Measurements from ENCODE around the gene CIART.

Gene CIART

DNA sequence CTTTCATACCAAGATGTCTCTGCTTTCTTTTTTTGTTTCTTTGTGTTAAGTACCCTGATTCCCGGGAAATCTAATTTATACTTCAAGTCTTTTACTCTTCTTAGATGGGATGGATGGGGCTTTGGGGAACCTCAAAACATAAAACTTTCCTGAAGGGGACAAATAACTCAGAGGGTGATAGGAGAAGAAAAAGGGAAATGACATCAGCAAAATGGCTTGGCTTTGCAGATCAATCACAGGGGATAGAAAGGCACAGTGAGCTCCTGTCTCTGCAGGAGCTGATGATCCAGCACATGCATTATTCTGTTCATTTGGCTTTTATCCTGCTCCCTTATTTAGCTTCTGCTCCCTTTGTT lies 26.2 kb upstream of the CIART start:
- ATAC-seq, result peak; percentile 5
- TF ChIP-seq, protein P1, sequence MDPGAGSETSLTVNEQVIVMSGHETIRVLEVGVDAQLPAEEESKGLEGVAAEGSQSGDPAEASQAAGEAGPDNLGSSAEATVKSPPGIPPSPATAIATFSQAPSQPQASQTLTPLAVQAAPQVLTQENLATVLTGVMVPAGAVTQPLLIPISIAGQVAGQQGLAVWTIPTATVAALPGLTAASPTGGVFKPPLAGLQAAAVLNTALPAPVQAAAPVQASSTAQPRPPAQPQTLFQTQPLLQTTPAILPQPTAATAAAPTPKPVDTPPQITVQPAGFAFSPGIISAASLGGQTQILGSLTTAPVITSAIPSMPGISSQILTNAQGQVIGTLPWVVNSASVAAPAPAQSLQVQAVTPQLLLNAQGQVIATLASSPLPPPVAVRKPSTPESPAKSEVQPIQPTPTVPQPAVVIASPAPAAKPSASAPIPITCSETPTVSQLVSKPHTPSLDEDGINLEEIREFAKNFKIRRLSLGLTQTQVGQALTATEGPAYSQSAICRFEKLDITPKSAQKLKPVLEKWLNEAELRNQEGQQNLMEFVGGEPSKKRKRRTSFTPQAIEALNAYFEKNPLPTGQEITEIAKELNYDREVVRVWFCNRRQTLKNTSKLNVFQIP (CRISPR knock-in tag; IDR thresholded peaks at IDR 0.05; ENCODE audit: borderline replicate concordance, low read depth), result no peak
- TF ChIP-seq, protein P2, sequence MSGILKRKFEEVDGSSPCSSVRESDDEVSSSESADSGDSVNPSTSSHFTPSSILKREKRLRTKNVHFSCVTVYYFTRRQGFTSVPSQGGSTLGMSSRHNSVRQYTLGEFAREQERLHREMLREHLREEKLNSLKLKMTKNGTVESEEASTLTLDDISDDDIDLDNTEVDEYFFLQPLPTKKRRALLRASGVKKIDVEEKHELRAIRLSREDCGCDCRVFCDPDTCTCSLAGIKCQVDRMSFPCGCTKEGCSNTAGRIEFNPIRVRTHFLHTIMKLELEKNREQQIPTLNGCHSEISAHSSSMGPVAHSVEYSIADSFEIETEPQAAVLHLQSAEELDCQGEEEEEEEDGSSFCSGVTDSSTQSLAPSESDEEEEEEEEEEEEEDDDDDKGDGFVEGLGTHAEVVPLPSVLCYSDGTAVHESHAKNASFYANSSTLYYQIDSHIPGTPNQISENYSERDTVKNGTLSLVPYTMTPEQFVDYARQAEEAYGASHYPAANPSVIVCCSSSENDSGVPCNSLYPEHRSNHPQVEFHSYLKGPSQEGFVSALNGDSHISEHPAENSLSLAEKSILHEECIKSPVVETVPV (CRISPR knock-in tag; IDR thresholded peaks at IDR 0.05), result no peak
- TF ChIP-seq SNAI2 (CRISPR knock-in tag; IDR thresholded peaks at IDR 0.05), result no peak
- TF ChIP-seq, protein P3, sequence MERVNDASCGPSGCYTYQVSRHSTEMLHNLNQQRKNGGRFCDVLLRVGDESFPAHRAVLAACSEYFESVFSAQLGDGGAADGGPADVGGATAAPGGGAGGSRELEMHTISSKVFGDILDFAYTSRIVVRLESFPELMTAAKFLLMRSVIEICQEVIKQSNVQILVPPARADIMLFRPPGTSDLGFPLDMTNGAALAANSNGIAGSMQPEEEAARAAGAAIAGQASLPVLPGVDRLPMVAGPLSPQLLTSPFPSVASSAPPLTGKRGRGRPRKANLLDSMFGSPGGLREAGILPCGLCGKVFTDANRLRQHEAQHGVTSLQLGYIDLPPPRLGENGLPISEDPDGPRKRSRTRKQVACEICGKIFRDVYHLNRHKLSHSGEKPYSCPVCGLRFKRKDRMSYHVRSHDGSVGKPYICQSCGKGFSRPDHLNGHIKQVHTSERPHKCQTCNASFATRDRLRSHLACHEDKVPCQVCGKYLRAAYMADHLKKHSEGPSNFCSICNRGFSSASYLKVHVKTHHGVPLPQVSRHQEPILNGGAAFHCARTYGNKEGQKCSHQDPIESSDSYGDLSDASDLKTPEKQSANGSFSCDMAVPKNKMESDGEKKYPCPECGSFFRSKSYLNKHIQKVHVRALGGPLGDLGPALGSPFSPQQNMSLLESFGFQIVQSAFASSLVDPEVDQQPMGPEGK (CRISPR knock-in tag; IDR thresholded peaks at IDR 0.05; ENCODE audit: borderline replicate concordance), result no peak
- TF ChIP-seq TCF4 (CRISPR knock-in tag; IDR thresholded peaks at IDR 0.05; ENCODE audit: borderline replicate concordance), result no peak
- TF ChIP-seq ISL1 (CRISPR knock-in tag; IDR thresholded peaks at IDR 0.05), result no peak
- TF ChIP-seq ZNF565 (CRISPR knock-in tag; conservative IDR thresholded peaks at IDR 0.05; ENCODE audit: low read depth), result no peak

DNA sequence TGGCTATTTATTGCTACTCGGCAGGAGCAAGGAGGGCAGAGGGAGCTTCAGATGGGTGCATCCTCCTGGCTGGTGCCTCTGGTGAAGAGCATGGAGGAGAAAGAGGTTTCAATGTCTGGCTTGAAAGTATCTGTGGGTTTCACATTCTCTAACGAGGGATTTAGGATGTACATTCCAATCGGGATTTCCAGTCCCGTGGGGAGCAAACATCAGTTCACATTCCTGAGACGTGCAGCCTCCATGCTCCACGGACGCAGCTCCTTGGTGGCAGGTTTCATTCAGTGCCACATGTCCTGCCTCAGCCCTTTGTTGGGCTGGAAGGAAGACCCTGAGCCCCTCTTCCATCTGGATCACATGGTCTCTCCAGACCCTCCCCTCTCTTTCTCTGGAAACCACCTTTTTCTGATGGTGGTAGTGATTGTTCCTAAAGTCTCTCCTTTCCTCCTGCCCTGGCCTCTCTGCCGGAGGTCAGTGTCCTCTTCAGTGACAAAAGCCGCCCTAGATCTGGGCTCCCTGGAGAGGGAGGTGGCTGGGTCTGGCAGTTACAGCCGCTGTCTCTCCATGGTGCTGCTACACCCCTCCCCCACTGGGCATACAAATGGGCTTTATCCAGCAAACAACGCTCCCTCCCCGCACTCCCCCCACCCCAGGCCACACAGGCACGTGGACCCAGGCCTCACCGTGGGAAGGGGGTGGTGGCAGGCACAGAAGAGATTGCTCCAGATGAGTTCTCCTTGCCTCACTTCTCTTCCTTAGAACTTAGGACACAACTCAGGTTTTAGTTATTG lies 25.6 kb upstream of the CIART start:
- no peak for TF ChIP-seq ZNF565 (CRISPR knock-in tag; conservative IDR thresholded peaks at IDR 0.05; ENCODE audit: low read depth)
- no peak for TF ChIP-seq ZC3H10 (CRISPR knock-in tag; IDR thresholded peaks at IDR 0.05)
- TF ChIP-seq RARB (CRISPR knock-in tag; IDR thresholded peaks at IDR 0.05), result no peak
- no peak for TF ChIP-seq CSDC2 (CRISPR knock-in tag; IDR thresholded peaks at IDR 0.05)
- no peak for TF ChIP-seq PPARA (CRISPR knock-in tag; IDR thresholded peaks at IDR 0.05; ENCODE audit: borderline replicate concordance)
- no peak for TF ChIP-seq TCF4 (CRISPR knock-in tag; IDR thresholded peaks at IDR 0.05; ENCODE audit: borderline replicate concordance)
- TF ChIP-seq, protein P1 (CRISPR knock-in tag; IDR thresholded peaks at IDR 0.05; ENCODE audit: borderline replicate concordance, low read depth), result no peak
- TF ChIP-seq, protein P3 (CRISPR knock-in tag; IDR thresholded peaks at IDR 0.05; ENCODE audit: borderline replicate concordance), result no peak
- TF ChIP-seq OSR1 (CRISPR knock-in tag; IDR thresholded peaks at IDR 0.05), result no peak
- TF ChIP-seq, protein P4, sequence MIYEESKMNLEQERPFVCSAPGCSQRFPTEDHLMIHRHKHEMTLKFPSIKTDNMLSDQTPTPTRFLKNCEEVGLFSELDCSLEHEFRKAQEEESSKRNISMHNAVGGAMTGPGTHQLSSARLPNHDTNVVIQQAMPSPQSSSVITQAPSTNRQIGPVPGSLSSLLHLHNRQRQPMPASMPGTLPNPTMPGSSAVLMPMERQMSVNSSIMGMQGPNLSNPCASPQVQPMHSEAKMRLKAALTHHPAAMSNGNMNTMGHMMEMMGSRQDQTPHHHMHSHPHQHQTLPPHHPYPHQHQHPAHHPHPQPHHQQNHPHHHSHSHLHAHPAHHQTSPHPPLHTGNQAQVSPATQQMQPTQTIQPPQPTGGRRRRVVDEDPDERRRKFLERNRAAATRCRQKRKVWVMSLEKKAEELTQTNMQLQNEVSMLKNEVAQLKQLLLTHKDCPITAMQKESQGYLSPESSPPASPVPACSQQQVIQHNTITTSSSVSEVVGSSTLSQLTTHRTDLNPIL (CRISPR knock-in tag; IDR thresholded peaks at IDR 0.05; ENCODE audit: low read depth), result no peak
- TF ChIP-seq, protein P5, sequence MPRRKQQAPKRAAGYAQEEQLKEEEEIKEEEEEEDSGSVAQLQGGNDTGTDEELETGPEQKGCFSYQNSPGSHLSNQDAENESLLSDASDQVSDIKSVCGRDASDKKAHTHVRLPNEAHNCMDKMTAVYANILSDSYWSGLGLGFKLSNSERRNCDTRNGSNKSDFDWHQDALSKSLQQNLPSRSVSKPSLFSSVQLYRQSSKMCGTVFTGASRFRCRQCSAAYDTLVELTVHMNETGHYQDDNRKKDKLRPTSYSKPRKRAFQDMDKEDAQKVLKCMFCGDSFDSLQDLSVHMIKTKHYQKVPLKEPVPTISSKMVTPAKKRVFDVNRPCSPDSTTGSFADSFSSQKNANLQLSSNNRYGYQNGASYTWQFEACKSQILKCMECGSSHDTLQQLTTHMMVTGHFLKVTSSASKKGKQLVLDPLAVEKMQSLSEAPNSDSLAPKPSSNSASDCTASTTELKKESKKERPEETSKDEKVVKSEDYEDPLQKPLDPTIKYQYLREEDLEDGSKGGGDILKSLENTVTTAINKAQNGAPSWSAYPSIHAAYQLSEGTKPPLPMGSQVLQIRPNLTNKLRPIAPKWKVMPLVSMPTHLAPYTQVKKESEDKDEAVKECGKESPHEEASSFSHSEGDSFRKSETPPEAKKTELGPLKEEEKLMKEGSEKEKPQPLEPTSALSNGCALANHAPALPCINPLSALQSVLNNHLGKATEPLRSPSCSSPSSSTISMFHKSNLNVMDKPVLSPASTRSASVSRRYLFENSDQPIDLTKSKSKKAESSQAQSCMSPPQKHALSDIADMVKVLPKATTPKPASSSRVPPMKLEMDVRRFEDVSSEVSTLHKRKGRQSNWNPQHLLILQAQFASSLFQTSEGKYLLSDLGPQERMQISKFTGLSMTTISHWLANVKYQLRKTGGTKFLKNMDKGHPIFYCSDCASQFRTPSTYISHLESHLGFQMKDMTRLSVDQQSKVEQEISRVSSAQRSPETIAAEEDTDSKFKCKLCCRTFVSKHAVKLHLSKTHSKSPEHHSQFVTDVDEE (CRISPR knock-in tag; IDR thresholded peaks at IDR 0.05), result no peak
- TF ChIP-seq SNAI2 (CRISPR knock-in tag; IDR thresholded peaks at IDR 0.05), result no peak
- no peak for TF ChIP-seq ZNF70 (CRISPR knock-in tag; IDR thresholded peaks at IDR 0.05)
- TF ChIP-seq ARNTL (CRISPR knock-in tag; IDR thresholded peaks at IDR 0.05; ENCODE audit: borderline replicate concordance, low read depth), result no peak
- no peak for TF ChIP-seq ZFP3 (CRISPR knock-in tag; IDR thresholded peaks at IDR 0.05)
- no peak for TF ChIP-seq GLIS3 (CRISPR knock-in tag; IDR thresholded peaks at IDR 0.05)
- TF ChIP-seq ISL1 (CRISPR knock-in tag; IDR thresholded peaks at IDR 0.05), result no peak
- TF ChIP-seq ESRRG (CRISPR knock-in tag; IDR thresholded peaks at IDR 0.05), result no peak
- no peak for ATAC-seq
